DMS153 treated with DMSO at 0.1 percent for 48 hours (cell line): Measurements from ENCODE around the gene LCMT2.

ENCODE experiments used
- DNase-seq: peaks from one replicate; lab custom pipeline; 2025; ENCODE audit not compliant: unreplicated experiment; lab: John Stamatoyannopoulos, UW

LCMT2 gene

DNA sequence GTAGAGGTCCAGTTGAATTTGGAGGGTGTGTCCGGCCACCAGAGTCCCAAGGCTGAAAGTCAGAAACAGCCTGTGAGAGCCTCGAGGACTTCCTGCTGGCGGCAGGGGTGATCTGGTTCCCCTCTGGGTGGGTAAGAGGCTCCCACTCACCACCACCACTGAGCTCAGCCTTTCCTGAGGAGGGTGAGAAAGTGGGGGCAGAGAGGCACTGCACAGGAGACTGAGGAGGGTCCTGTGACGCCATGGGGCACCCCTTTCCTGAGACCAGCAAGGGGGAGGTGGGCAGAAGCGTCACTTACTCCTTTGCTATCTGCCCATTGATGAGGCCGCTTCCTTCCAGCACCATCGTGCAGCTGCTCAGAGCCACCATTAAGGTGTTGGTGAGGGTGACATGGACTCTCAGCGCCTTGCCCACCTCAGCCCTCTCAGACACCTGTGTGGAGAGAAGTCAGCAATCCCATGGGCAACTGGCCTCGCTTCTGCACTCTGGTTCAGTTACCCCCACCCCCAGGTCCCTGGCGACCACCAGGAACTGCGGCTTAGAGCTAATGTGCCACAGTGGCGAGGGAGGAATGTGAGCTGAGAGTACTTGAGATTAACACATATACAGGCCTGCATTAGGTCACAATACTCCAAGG, 53.7 kb downstream of the LCMT2 start:
- DNase-seq: no peak

DNA sequence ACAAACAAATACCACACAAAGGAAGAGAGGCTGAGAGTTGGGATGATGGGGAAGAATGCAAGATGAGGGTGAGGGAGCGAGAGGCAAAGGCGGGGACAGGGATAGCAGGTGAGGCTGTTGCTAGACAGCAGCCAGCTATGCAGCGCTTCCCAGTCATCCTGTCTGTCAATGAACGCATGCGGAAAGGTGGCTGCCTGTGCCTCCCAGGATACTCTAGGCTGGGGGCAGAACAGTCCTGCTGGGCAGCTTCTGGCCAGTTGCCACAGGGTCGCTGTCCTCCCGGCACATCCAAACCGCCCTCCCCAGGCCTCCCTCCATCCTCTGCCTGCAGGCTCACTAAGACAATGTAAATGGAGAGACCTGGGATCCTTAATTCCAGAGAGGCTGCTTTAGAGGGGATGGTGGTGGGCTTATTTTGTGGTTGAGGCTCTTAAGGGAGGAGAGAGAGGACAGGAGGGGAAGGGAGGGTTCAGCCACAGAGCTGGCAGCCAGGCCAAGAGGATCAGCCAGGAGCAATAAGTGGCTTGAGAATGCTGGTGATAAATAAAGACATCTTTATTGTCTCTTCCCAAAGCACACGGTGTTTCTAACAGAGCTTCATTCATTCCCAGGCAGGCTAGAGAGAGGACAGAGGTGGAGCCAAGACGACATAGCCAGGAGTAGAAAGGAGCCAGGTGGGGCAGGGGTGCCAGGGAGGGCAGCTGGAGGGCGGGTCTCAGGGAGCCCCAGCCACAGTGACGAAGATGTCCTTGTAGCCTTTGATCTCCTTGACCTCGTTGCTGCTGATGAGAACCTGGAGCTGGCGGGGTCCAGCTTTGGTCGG, 54.4 kb downstream of the LCMT2 start:
- no peak for DNase-seq

DNA sequence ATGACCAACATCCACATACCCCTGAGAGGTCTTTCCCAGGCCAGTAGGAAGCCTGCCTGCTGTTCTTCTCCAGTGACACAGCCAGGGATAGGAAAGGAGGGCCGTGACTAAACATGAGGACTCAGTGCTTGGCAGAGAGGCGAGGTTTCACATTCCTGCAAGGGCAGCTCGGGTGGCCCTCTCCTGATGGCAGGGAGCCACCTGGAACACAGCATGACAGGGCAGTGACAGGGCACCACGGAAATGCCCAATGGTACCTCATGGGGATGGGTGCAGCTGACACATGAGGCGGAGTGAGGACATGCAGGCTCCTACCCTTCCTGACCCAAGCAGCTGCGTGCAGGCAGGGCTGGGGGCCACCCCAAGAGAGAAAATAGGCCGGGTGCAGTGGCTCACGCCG, 56.2 kb downstream of the LCMT2 start:
- DNase-seq: no peak
